Activated T-helper 1 cell treated with anti-CD3 and anti-CD28 coated beads, Interleukin-12 subunit alpha, Interleukin-12 subunit beta, Interleukin-2, Interleukin-4 antibody, amounts not matched to agents 30 ng/mL and 10 ng/mL and 1 ng/mL, durations not matched to agents 14 hours and 24 hours and 36 hours (primary cell): ENCODE results near the gene SPIRE1. TPM values are rescaled to one million over a fixed set of nuclear protein-coding genes. Genes with fewer than 3 reads are reported as not detected.
"Not testable (repeated sequence)": the region's sequence is repeated elsewhere in the genome, so short reads cannot be mapped to it uniquely, and the experiment has no call there.

Experiments
- DNase-seq: peaks from one replicate; pipeline ENCODE4 v3.0.0; 2021; ENCODE audit warnings: low spot score
- H3K27ac Mint-ChIP-seq: one replicate; pipeline ENCODE4 v1.8.0; 2021; ENCODE audit warnings: mild to moderate bottlenecking, mixed read lengths
- H3K27me3 Mint-ChIP-seq: one replicate; pipeline ENCODE4 v1.8.0; 2022; ENCODE audit warnings: mild to moderate bottlenecking, moderate library complexity, mixed read lengths; ENCODE audit not compliant: insufficient read depth
- H3K36me3 Mint-ChIP-seq: one replicate; pipeline ENCODE4 v1.8.0; 2021; ENCODE audit warnings: low read depth, mixed read lengths
- H3K4me1 Mint-ChIP-seq: one replicate; pipeline ENCODE4 v1.8.0; 2021; ENCODE audit warnings: low read depth, mixed read lengths
- H3K4me3 Mint-ChIP-seq: one replicate; pipeline ENCODE4 v1.8.0; 2021; ENCODE audit warnings: mild to moderate bottlenecking, moderate library complexity, mixed read lengths
- H3K9me3 Mint-ChIP-seq: one replicate; pipeline ENCODE4 v1.8.0; 2021; ENCODE audit warnings: mixed read lengths
- intact Hi-C: fragments of 100-400 bp; cut with micrococcal nuclease; formaldehyde crosslinking; loops from one replicate; pipeline ENCODE4 v1.15.1; 2024
- total RNA-seq: library from RNA; stranded (reverse); gene quantifications from 2 replicates; pipeline ENCODE4 v1.2.3, GENCODE V29; 2022

Gene SPIRE1
- total RNA-seq, 1 donor from 2014 or later = 8.8 TPM

GRCh38 chr18:12417687-12418086 lies 240.2 kb downstream of the SPIRE1 start:
- H3K9me3 Mint-ChIP-seq = no peaks in the 10 kb centered on the region
- no peak for DNase-seq
- no peak overlapping the region for H3K27ac Mint-ChIP-seq
- peaks cover 11% of the 10 kb centered on the region for H3K27me3 Mint-ChIP-seq
- peaks cover 10% of the 10 kb centered on the region for H3K4me1 Mint-ChIP-seq
- no peaks in the 10 kb centered on the region for H3K36me3 Mint-ChIP-seq
- intact Hi-C loops = no loop called here
- H3K4me3 Mint-ChIP-seq = no peak overlapping the region

DNA sequence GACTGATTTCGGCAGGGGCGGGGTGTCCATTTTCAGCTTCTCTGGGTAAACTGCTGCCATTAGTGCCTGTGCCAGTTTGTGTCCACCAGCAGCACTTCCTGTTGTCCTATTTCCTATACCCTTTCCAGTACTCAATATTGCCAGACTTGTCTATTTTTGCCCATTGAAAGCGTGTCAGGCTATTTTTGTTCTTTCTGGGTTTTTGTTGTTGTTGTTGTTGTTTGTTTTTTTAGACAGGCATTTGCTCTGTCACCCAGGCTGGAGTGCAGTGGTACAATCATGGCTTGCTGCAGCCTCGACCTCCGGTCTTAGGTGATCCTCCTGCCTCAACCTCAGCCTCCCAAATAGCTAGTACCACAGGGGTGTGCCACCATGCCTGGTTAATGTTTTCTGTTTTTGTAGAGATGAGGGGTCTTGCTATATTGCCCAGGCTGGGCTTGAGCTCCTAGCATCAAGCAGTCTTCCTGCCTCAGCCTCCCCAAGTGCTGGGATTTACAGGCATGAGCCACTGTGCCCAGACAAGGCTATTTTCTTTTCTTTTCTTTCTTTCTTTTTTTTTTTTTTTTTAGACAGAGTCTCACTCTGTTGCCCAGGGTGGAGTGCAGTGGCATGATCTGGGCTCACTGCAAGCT lies 241.7 kb downstream of the SPIRE1 start:
- no peak for DNase-seq
- Mint-ChIP-seq H3K9me3 (no peaks in the 10 kb centered on the region), H3K27ac (no peak overlapping the region), H3K4me3 (no peak overlapping the region), H3K27me3 (peaks cover 9% of the 10 kb centered on the region), H3K36me3 (no peaks in the 10 kb centered on the region), H3K4me1 (peaks cover 10% of the 10 kb centered on the region)
- intact Hi-C loops = no loop called here

GRCh38 chr18:12411456-12411855 lies 246.5 kb downstream of the SPIRE1 start:
- intact Hi-C loops = no loop called here
- Mint-ChIP-seq H3K27me3 (peaks cover 20% of the 10 kb centered on the region), H3K4me3 (no peak overlapping the region), H3K36me3 (no peaks in the 10 kb centered on the region), H3K4me1 (peaks cover 12% of the 10 kb centered on the region), H3K27ac (no peak overlapping the region), H3K9me3 (no peaks in the 10 kb centered on the region)
- DNase-seq = no peak

- peaks cover 19% of the 10 kb centered on the region for H3K4me1 Mint-ChIP-seq
- DNase-seq, H3K4me3 Mint-ChIP-seq, H3K27ac Mint-ChIP-seq, intact Hi-C loops, H3K36me3 Mint-ChIP-seq, H3K9me3 Mint-ChIP-seq: not testable (repeated sequence)
- peaks cover 28% of the 10 kb centered on the region for H3K27me3 Mint-ChIP-seq
Measured at GRCh38 chr18:12410747-12411146, 247.2 kb downstream of the SPIRE1 start.

DNA sequence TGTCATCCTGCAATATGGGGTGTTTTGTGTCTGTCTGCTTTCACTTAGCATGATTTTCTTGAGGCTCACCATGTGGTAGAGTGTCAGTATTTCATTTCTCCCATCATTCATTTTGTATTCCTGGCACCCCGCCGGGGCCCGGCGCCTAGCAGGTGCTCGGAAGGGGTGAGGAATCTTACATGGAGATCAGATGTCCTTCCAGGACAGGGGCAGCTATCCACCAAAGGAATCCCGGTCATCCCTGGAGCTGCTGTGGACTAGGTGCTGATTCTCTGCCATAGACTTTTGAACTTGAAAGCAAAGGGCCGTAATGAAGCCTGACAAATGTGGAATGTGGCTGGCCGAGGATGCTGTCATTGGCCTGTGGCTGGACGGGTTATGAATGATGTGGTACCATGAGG lies 247.8 kb downstream of the SPIRE1 start:
- H3K4me3 Mint-ChIP-seq = no peak overlapping the region
- peaks cover 19% of the 10 kb centered on the region for H3K4me1 Mint-ChIP-seq
- no peaks in the 10 kb centered on the region for H3K36me3 Mint-ChIP-seq
- H3K27me3 Mint-ChIP-seq = peaks cover 34% of the 10 kb centered on the region
- intact Hi-C loops = no loop called here
- DNase-seq = no peak
- H3K27ac Mint-ChIP-seq = no peak overlapping the region
- H3K9me3 Mint-ChIP-seq = no peaks in the 10 kb centered on the region

DNA sequence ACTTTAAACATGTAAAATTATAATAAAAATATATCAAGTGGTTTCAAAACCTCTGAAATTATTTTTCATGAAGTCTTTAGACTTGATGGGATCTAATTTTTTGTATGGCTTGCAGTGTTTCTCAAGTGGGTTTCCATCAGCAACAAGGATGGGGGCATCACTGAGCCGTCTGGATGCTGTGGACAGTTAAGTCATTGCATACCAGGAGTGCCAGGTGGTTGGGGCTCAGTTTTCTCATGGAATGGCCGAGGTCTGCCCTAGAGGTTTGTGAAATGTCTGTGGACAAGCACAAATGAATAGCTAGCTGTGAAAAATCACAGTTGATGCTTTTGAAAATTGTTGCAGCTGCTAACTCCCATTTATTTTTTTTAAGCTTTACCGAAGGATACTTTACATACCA lies 248.4 kb downstream of the SPIRE1 start:
- no peak overlapping the region for H3K4me3 Mint-ChIP-seq
- H3K27ac Mint-ChIP-seq = no peak overlapping the region
- H3K9me3 Mint-ChIP-seq = no peaks in the 10 kb centered on the region
- peaks cover 19% of the 10 kb centered on the region for H3K4me1 Mint-ChIP-seq
- no peaks in the 10 kb centered on the region for H3K36me3 Mint-ChIP-seq
- no peak for DNase-seq
- peaks cover 39% of the 10 kb centered on the region for H3K27me3 Mint-ChIP-seq
- intact Hi-C loops = loop anchor here (5.0 kb wide), 1 partner anchor 248 kb away; the partner anchor contains the start of gene SPIRE1

DNA sequence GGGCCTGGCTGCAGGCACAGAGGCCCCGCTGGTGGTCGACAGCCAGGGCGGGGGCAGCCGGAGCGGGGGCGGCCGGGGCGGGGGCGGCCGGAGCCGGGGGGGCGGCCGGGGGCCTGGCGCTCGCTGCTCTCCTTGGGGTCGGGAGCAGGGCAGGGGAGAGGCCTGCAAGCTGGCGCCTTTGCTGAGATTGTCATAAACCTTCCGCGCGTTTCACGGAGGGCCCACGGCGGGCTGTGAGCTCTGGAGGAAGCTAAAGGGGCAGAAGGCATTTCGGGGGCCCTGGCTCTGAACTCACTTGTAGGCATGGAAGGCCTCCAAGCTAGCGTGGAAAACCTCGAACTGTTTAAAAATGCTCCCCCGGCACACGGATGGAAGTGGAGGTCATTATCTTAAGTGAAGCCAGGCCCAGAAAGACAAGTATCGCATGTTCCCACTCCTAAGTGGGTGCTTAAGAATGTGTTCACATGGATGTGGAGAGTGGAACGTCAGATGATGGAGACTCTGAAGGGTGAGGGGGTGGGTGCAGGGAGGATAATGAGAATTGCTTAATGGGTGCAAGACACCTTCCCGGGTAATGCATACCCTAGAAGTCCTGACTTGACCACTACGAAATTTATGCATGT lies 249.5 kb downstream of the SPIRE1 start:
- no peaks in the 10 kb centered on the region for H3K9me3 Mint-ChIP-seq
- peak overlapping the region; percentile 76 for H3K4me3 Mint-ChIP-seq
- no peak for DNase-seq
- H3K27ac Mint-ChIP-seq = no peak overlapping the region
- H3K36me3 Mint-ChIP-seq = no peaks in the 10 kb centered on the region
- intact Hi-C loops = loop anchor here (5.0 kb wide), 1 partner anchor 249 kb away; the partner anchor contains the start of gene SPIRE1
- H3K4me1 Mint-ChIP-seq = peaks cover 27% of the 10 kb centered on the region
- H3K27me3 Mint-ChIP-seq = peaks cover 47% of the 10 kb centered on the region

DNA sequence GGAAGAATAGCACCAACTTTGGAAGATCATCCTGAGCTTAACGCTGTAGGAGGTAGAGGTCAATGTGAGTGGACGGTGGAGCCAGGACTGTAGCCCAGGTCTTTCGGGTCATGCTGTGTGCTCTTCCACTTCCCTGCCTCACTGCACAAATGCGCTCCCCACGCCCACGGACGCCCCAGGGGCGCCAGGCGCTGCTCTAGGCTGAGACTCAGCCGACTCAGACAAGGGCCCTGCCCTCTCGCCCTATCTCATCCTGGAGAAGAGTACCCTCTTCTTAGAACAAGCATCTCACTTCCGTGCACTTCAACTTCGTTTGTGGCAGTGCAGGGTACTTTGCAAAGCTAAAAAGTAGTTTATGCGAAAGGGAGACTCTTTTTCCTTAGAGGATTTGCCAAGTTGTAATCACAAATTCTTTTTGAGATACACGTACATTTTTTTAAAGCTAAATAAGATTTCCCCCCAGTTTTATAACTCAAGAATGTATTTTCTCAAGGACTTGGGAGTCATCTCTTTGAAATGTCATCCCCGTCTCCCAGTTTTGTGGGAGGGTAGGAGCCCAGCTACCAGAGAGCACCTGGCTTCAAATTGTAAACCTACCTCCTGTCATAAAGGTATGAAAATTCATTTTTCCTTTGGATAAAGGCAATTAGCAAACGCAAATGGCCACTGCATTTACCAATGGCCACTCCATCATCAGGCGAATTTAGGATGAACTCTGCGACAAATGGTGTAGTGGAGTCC lies 251.4 kb downstream of the SPIRE1 start:
- H3K4me3 Mint-ChIP-seq = peak overlapping the region; percentile 85
- H3K27ac Mint-ChIP-seq = no peak overlapping the region
- intact Hi-C loops = loop anchor here (1.0 to 5.0 kb wide), 3 partner anchors 14 to 251 kb away; partner anchors contain the start of genes AFG3L2 and SPIRE1
- H3K4me1 Mint-ChIP-seq = peaks cover 28% of the 10 kb centered on the region
- no peaks in the 10 kb centered on the region for H3K36me3 Mint-ChIP-seq
- DNase-seq = no peak
- H3K27me3 Mint-ChIP-seq = peaks cover 58% of the 10 kb centered on the region
- H3K9me3 Mint-ChIP-seq = no peaks in the 10 kb centered on the region

GRCh38 chr18:12405066-12405465 lies 252.8 kb downstream of the SPIRE1 start:
- Mint-ChIP-seq H3K36me3 (no peaks in the 10 kb centered on the region), H3K4me3 (no peak overlapping the region), H3K9me3 (no peaks in the 10 kb centered on the region), H3K27me3 (peaks cover 58% of the 10 kb centered on the region), H3K4me1 (peaks cover 28% of the 10 kb centered on the region), H3K27ac (no peak overlapping the region)
- no peak for DNase-seq
- intact Hi-C loops = loop anchor here (5.0 kb wide), 1 partner anchor 252 kb away; the partner anchor contains the start of gene SPIRE1

- DNase-seq = no peak
- Mint-ChIP-seq H3K4me1 (peaks cover 28% of the 10 kb centered on the region), H3K4me3 (no peak overlapping the region), H3K9me3 (no peaks in the 10 kb centered on the region), H3K27me3 (peaks cover 56% of the 10 kb centered on the region), H3K27ac (no peak overlapping the region), H3K36me3 (no peaks in the 10 kb centered on the region)
- intact Hi-C loops = no loop called here
Measured at GRCh38 chr18:12403601-12404506, 254.1 kb downstream of the SPIRE1 start.

GRCh38 chr18:12401881-12402280 lies 256.0 kb downstream of the SPIRE1 start:
- H3K27me3 Mint-ChIP-seq = peaks cover 44% of the 10 kb centered on the region
- no peak overlapping the region for H3K4me3 Mint-ChIP-seq
- H3K36me3 Mint-ChIP-seq = no peaks in the 10 kb centered on the region
- intact Hi-C loops = no loop called here
- peaks cover 20% of the 10 kb centered on the region for H3K4me1 Mint-ChIP-seq
- no peak overlapping the region for H3K27ac Mint-ChIP-seq
- DNase-seq = no peak
- H3K9me3 Mint-ChIP-seq = no peaks in the 10 kb centered on the region

DNA sequence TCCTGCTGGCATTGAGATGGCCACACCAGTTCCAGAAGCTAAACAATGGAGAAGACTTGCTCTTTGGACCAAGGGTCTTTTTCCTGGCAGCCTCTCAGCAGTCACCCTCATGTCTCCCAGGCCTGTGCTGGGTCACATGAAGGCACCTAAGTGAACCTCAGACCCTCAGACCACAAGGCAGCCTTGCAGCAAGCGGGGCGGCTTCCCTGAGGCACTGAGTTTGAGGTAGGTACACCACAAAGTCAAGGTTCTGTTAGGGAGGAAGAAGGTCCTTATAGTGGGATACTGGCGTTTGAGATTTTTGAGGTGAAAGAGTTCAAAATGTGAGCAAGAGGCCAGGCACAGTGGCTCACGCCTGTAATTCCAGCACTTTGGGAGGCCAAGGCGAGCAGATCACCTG lies 258.7 kb downstream of the SPIRE1 start:
- H3K9me3 Mint-ChIP-seq = no peaks in the 10 kb centered on the region
- DNase-seq = no peak
- H3K27ac Mint-ChIP-seq = no peak overlapping the region
- no peak overlapping the region for H3K4me3 Mint-ChIP-seq
- intact Hi-C loops = no loop called here
- H3K36me3 Mint-ChIP-seq = no peaks in the 10 kb centered on the region
- peaks cover 25% of the 10 kb centered on the region for H3K27me3 Mint-ChIP-seq
- peaks cover 9% of the 10 kb centered on the region for H3K4me1 Mint-ChIP-seq
